K562 (cell line): Measurements from ENCODE around the gene SCP2. TPM values are rescaled to one million over a fixed set of nuclear protein-coding genes. Genes with fewer than 3 reads are reported as not detected.

ENCODE experiments used
- AFF4 ChIP-seq: sonication (generic); formaldehyde crosslinking; IDR thresholded peaks from 2 replicates; pipeline ENCODE4 v1.8.0; 2023; ENCODE audit warnings: mild to moderate bottlenecking, missing genetic modification reagents
- BDP1 ChIP-seq: IDR thresholded peaks from 3 replicates; pipeline ENCODE4 v1.6.1; 2011; ENCODE audit not compliant: insufficient read length, insufficient read depth
- MGA ChIP-seq: fragments of 450-650 bp; IDR thresholded peaks from 2 replicates; pipeline ENCODE4 v1.6.1; 2016; ENCODE audit warnings: mild to moderate bottlenecking, moderate library complexity
- NBN ChIP-seq: fragments of 450-650 bp; IDR thresholded peaks from 2 replicates; pipeline ENCODE4 v1.6.1; 2016; ENCODE audit warnings: low read depth, mild to moderate bottlenecking
- POLR2A ChIP-seq: fragments of 450-650 bp; conservative IDR thresholded peaks from 2 replicates; pipeline ENCODE4 v1.6.1; 2016
- SIN3A ChIP-seq, 2 experiments: fragments of 150-350 bp in 1 of 2; IDR thresholded peaks; 2 replicates each; pipeline ENCODE4 v1.6.1; 2011 to 2016; ENCODE audit warnings: borderline replicate concordance in 2 of 2, low read depth in 2 of 2, low read length in 2 of 2, mild to moderate bottlenecking in 2 of 2, moderate library complexity in 2 of 2; ENCODE audit not compliant: control insufficient read depth in 1 of 2
- ZNF277 ChIP-seq: fragments of 250-450 bp; sonication (Bioruptor Pico); IDR thresholded peaks from 2 replicates; pipeline ENCODE4 v1.8.0; 2022; ENCODE audit warnings: inconsistent platforms, mild to moderate bottlenecking, moderate library complexity, borderline replicate concordance
- ZNF436 ChIP-seq: fragments of 250-450, 450-650 bp; sonication (Bioruptor Pico); formaldehyde crosslinking; IDR thresholded peaks from 2 replicates; pipeline ENCODE4 v1.7.0; 2020; ENCODE audit warnings: mild to moderate bottlenecking
- polyA plus RNA-seq, 8 experiments: library from polyadenylated mRNA; depleted of rRNA in 4 of 8; stranded (reverse) in 5 of 8; unstranded in 3 of 8; fragments of >200 nt; fragmentation: Nextera tagmentation in 2 of 8; fragmentation: Illumina TruSeq in 1 of 8; extraction: Ambion mirVana in 2 of 8; extraction: Trizol in 1 of 8; gene quantifications; 2 replicates each; pipeline versions ENCODE4 v1.2.1 to v1.2.3, GENCODE V29; 2011 to 2014; ENCODE audit warnings: inconsistent platforms in 1 of 8, missing spikeins in 1 of 8
- total RNA-seq, 7 experiments: library from RNA; depleted of rRNA in 6 of 7; stranded (reverse); fragments of >200 nt in 6 of 7; fragmentation: Illumina TruSeq in 2 of 7; extraction: Trizol in 2 of 7; gene quantifications; 2 replicates each; pipeline versions ENCODE4 v1.2.1 to v1.2.3, GENCODE V29; 2011 to 2021; ENCODE audit warnings: low replicate concordance in 1 of 7

SCP2 gene
- total and polyA plus RNA-seq, 9 of the 15 experiments (the other 6 are each of a cell fraction or from before 2014, with no cell fraction given), result 63.8 to 258 (median 106) TPM

GRCh38 chr1:53014791-53015507 lies 87.9 kb downstream of the SCP2 start (continued):
- TF ChIP-seq MGA (0 out of 2 replicates have a peak, but pooled peaks have one; percentile 6), ZNF277 (no peak), SIN3A (IDR thresholded peaks at IDR 0.05; ENCODE audit: borderline replicate concordance in 2 of 2, control insufficient read depth in 1 of 2, low read depth in 2 of 2, low read length in 2 of 2) (peak; percentile 97), NBN (no peak), AFF4 (CRISPR knock-in tag) (0 out of 2 replicates have a peak, but pooled peaks have one; percentile 48), BDP1 (no peak), POLR2A (peak; percentile 74), ZNF436 (no peak)
